ENCODE data around the gene PUS7L. TPM values are rescaled to one million over a fixed set of nuclear protein-coding genes. Genes with fewer than 3 reads are reported as not detected.
A peak's percentile ranks its signal among the peaks of the same experiment; 100 is the strongest.

Gene PUS7L
- total RNA-seq, 2 donors from 2014 or later, result 15.2 to 23.6 TPM

DNA sequence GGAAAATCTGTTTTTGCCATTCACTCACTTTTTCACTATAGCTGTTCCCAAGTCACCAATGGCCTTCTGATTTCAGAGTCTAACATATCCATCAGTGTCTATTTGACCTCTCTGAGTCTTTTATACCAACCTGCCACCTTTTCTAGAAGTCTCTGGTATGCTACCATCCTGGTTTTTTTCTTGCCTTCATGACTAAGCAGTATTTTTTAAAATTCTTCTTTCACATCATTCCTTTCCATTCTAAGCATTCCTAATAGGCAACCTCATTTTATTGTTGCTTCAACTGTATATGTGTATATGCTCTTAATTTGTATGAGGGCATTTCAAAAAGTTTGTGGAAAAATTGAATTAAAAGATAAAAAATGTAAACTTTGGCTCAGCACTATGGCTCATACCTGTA lies 5.2 kb upstream of the PUS7L start:
- no peaks in the 10 kb centered on the region for H3K27me3 ChIP-seq (ENCODE audit: control insufficient read depth, insufficient read depth, low read length, poor library complexity, severe bottlenecking)
- no peak overlapping the region for H3K9ac ChIP-seq (ENCODE audit: extremely low read depth, low read length, poor library complexity, severe bottlenecking)
- no peaks in the 10 kb centered on the region for H3K36me3 ChIP-seq (ENCODE audit: control insufficient read depth, insufficient read depth, low read length)
- H3K4me1 ChIP-seq (ENCODE audit: control insufficient read depth, insufficient read depth, low read length), result no peaks in the 10 kb centered on the region
- no peak overlapping the region for H3K4me3 ChIP-seq (ENCODE audit: low read length)
- Mint-ChIP-seq H3K9me3 (no peaks in the 10 kb centered on the region), H3K27ac (no peak overlapping the region), H3K4me3 (no peak overlapping the region), H3K36me3 (ENCODE audit: low read depth) (no peaks in the 10 kb centered on the region), H3K4me1 (peaks cover 26% of the 10 kb centered on the region), H3K27me3 (ENCODE audit: insufficient read depth) (no peaks in the 10 kb centered on the region)
- no peak for DNase-seq
- no peaks in the 10 kb centered on the region for H3K9me3 ChIP-seq (ENCODE audit: control insufficient read depth, low read length)
- H3K27ac ChIP-seq (ENCODE audit: low read depth, low read length), result no peak overlapping the region
- TF ChIP-seq, protein P1, sequence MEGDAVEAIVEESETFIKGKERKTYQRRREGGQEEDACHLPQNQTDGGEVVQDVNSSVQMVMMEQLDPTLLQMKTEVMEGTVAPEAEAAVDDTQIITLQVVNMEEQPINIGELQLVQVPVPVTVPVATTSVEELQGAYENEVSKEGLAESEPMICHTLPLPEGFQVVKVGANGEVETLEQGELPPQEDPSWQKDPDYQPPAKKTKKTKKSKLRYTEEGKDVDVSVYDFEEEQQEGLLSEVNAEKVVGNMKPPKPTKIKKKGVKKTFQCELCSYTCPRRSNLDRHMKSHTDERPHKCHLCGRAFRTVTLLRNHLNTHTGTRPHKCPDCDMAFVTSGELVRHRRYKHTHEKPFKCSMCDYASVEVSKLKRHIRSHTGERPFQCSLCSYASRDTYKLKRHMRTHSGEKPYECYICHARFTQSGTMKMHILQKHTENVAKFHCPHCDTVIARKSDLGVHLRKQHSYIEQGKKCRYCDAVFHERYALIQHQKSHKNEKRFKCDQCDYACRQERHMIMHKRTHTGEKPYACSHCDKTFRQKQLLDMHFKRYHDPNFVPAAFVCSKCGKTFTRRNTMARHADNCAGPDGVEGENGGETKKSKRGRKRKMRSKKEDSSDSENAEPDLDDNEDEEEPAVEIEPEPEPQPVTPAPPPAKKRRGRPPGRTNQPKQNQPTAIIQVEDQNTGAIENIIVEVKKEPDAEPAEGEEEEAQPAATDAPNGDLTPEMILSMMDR (conservative IDR thresholded peaks at IDR 0.05), result no peak

DNA sequence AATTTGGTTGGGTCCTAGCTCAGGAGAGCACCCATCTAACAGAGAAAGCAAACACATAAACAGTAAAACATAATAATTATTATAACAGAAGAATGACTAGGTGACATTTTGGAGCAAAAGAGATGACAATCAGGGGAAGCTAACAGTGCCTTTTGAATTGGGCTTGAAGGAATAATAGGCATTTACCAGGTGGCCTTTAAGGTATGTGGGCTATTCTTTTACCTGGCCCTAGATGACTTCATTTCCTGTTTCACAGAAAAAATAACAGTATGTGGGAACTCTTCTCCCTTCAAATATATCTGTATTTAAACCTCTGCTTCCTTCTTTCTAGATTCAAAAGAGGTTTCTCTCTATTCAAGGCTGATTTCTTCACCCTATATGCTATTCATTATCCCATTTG lies 4.0 kb upstream of the PUS7L start:
- Histone ChIP-seq H3K9me3 (ENCODE audit: control insufficient read depth, low read length) (no peaks in the 10 kb centered on the region), H3K4me3 (ENCODE audit: low read length) (no peak overlapping the region), H3K27ac (ENCODE audit: low read depth, low read length) (no peak overlapping the region), H3K36me3 (ENCODE audit: control insufficient read depth, insufficient read depth, low read length) (no peaks in the 10 kb centered on the region), H3K9ac (ENCODE audit: extremely low read depth, low read length, poor library complexity, severe bottlenecking) (no peak overlapping the region), H3K4me1 (ENCODE audit: control insufficient read depth, insufficient read depth, low read length) (no peaks in the 10 kb centered on the region), H3K27me3 (ENCODE audit: control insufficient read depth, insufficient read depth, low read length, poor library complexity, severe bottlenecking) (no peaks in the 10 kb centered on the region)
- Mint-ChIP-seq H3K27ac (peak overlapping the region; percentile 92), H3K9me3 (no peaks in the 10 kb centered on the region), H3K36me3 (ENCODE audit: low read depth) (no peaks in the 10 kb centered on the region), H3K4me3 (no peak overlapping the region), H3K27me3 (ENCODE audit: insufficient read depth) (no peaks in the 10 kb centered on the region), H3K4me1 (peaks cover 30% of the 10 kb centered on the region)
- no peak for DNase-seq
- TF ChIP-seq, protein P1 (conservative IDR thresholded peaks at IDR 0.05), result no peak

DNA sequence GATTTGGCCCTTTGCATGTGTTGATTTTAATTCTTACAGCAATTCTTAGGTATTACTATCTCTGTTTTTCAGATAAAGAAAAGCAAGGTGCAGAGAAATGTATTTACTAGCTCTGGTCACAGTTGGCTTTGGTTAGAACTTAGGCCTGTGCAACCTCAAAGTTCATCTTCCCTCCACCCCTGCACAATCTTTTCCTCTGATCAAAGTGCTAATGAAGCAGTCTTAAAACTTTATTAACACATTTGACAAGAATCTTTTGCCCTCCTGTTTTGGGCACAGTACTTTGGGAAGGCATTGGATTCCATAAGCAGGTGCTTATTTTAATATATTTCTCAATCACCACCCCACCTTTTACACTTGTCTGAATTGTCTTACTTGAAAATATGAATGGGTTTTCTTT lies 2.9 kb upstream of the PUS7L start:
- no peak overlapping the region for H3K27ac ChIP-seq (ENCODE audit: low read depth, low read length)
- DNase-seq, result no peak

More for the DNA sequence above, 2.9 kb upstream of the PUS7L start:
- Histone ChIP-seq H3K27me3 (ENCODE audit: control insufficient read depth, insufficient read depth, low read length, poor library complexity, severe bottlenecking) (no peaks in the 10 kb centered on the region), H3K9me3 (ENCODE audit: control insufficient read depth, low read length) (no peaks in the 10 kb centered on the region), H3K4me3 (ENCODE audit: low read length) (no peak overlapping the region), H3K36me3 (ENCODE audit: control insufficient read depth, insufficient read depth, low read length) (no peaks in the 10 kb centered on the region), H3K4me1 (ENCODE audit: control insufficient read depth, insufficient read depth, low read length) (no peaks in the 10 kb centered on the region), H3K9ac (ENCODE audit: extremely low read depth, low read length, poor library complexity, severe bottlenecking) (no peak overlapping the region)
- Mint-ChIP-seq H3K4me1 (peaks cover 30% of the 10 kb centered on the region), H3K27ac (no peak overlapping the region), H3K36me3 (ENCODE audit: low read depth) (no peaks in the 10 kb centered on the region), H3K4me3 (no peak overlapping the region), H3K27me3 (ENCODE audit: insufficient read depth) (no peaks in the 10 kb centered on the region), H3K9me3 (no peaks in the 10 kb centered on the region)
- TF ChIP-seq, protein P1 (conservative IDR thresholded peaks at IDR 0.05), result no peak
